Mammary microvascular endothelial cell (primary cell): ENCODE measurements around the gene CST7. TPM values are rescaled to one million over a fixed set of nuclear protein-coding genes. Genes with fewer than 3 reads are reported as not detected.

Source experiments
- total RNA-seq: library from RNA; depleted of rRNA; stranded (reverse); fragments of >200 nt; gene quantifications from 2 replicates; pipeline ENCODE4 v1.2.3, GENCODE V29; 2015

The CST7 gene
- total RNA-seq = not detected in 2 replicates

GRCh38 chr20:24948939-24949679 is at the start of gene CST7:
Gene CST7 (plus strand): TSS chr20:24949269. CDS start chr20:24949506, 237 bp downstream.

GRCh38 chr20:24992487-24993205 is 43.6 kb downstream of the CST7 start, which contains the start of gene APMAP:
Gene APMAP (minus strand): TSS chr20:24992751. CDS start chr20:24992688, 63 bp downstream.

Other genes starting within 250 kb of the CST7 start
- gene APMAP, start 43.5 kb downstream of the CST7 start, total RNA-seq = 95.4 and 99.8 TPM in 2 replicates
- gene ACSS1, start 108.9 kb downstream of the CST7 start, total RNA-seq = 13.1 and 17.6 TPM in 2 replicates
- gene VSX1, start 132.9 kb downstream of the CST7 start, total RNA-seq = not detected in 2 replicates
- 56.5 and 59.4 TPM in 2 replicates for gene ENTPD6, start 246.4 kb downstream of the CST7 start, total RNA-seq